Hematopoietic multipotent progenitor cell treated with erythropoietin and hydrocortisone succinate and interleukin-3 and kit ligand, for 6 days (in vitro differentiated cells): Measurements from ENCODE around the gene BPIFB4.
"Not testable (repeated sequence)": the region's sequence is repeated elsewhere in the genome, so short reads cannot be mapped to it uniquely, and the experiment has no call there.

Experiments used
- DNase-seq: peaks from one replicate; pipeline ENCODE4 v3.0.0-alpha.2; 2015

Gene BPIFB4

DNA sequence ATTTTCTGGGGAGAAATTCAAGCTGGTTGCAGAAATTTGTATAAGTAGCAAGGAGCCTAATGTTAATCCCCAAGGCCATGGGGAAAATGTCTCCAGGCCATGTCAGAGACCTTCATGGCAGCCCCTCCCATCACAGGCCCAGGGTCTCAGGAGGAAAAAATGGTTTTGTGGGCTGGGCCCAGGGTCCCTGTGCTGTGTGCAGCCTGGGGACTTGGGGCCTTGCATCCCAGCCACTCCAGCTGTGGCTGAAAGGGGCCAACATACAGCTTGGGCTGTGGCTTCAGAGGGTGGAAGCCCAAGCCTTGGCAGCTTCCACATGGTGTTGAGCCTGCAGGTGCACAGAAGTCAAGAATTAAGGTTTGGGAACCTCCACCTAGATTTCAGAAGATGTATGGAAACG is 42.9 kb downstream of the BPIFB4 start:
- DNase-seq, result not testable (repeated sequence)

DNA sequence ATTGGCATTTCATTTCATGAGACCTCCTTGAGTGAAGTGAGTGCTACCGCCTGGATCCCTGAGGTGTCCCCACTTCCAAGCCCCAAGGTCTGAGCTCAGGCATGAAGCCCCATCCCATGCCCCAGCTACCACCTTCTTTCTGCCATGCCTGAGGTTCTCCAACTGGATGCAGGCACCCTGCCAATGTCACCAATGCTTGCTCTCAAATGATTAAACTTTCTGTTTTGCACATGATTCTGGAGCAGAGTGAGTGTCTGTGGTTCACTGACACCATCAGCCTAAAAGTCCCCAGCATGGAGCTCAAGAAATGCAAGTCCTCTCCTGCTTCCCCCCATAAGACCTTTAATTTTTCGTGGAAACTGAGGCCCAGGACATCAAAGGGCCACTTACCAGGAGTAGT is 44.8 kb downstream of the BPIFB4 start:
- no peak for DNase-seq

DNA sequence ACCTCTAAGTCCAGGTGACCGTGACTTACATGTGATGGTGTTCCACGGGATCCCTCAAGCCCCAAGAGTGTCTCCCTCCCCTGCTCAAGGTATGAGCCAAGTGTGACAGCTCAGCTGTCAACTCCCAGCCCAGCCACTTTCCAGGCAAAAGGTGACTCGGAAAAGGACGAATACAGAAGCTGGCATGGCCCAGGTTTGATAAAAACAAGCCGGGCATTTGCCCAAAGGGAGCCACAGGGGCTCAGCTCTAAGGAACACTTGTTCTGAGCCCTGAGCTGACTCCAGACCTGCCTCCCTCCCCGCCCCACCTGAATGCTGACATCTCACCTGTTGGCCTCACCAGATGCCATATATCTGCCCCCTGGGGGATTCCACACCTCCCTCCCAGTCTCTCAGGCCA is 45.6 kb downstream of the BPIFB4 start:
- DNase-seq, result no peak

DNA sequence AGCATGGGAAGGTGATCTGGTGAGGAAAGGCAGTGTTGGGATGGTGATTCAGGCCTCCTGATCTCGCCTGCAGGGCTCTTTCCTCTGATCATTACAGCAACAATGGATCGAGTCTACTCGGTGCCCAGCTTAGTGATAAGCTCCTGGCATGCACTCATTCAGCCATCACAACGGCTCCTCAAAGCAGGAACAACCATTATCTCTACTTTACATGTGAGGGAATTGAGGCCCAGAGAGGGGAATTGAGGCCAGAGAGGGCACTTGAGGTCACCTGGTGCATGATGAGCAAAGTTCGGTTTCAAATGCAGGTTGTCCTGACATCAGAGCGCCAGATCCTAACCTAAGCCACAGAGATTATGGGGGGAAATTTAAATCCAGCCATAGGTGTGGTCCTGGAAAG is 46.5 kb downstream of the BPIFB4 start:
- peak; percentile 28 for DNase-seq

DNA sequence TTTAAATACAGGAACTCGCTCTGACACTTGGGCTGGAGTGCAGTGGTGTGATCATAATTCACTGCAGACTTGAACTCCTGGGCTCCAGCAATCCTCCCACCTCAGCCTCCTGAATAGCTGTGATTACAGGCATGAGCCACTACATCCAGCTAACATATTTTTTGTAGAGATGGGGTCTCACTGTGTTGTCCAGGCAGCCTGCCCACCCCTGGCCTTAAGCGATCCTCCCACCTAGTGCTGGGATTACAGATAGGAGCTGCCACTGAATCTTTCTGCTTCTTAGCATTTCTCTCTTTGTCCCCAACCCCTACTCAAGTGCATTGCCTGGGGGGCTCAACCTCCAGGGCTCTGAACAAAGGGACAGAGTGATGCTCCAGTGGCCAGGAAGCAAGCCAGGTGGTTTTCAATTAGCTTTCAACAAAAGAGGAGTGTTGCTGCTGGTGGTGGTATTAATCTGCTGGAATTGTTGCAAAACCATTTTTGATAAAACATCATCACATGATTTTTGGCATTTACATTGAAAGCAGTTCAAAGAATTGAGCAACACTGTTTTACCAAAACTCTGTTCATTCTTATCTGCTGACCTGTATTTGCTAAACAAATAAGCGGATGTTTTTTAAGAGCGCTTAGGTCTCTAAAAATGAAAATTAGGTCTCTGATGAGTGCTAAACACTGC is 48.1 kb downstream of the BPIFB4 start:
- DNase-seq, result no peak

DNA sequence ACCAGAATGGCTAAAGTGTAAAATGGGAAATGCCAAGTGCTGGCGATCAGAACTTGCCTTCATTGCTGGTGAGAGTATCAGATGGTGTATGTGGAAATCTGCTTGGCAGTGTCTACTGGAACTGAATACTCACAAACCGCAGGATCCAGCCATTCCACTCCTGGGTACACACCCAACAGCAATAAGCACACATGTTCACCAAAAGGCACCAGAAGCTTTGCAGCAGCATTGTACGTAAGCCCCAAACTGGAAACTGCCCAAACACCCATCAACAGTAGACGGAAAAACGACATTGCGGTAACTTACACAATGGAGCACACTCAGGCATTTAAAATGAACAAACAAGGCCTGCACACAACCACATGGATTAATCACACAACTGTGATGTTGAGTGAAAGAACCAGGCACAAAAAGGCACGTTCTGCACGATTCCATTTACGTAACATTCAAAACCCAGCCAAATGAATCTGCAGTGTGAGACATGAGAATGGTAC is 51.2 kb downstream of the BPIFB4 start:
- no peak for DNase-seq

DNA sequence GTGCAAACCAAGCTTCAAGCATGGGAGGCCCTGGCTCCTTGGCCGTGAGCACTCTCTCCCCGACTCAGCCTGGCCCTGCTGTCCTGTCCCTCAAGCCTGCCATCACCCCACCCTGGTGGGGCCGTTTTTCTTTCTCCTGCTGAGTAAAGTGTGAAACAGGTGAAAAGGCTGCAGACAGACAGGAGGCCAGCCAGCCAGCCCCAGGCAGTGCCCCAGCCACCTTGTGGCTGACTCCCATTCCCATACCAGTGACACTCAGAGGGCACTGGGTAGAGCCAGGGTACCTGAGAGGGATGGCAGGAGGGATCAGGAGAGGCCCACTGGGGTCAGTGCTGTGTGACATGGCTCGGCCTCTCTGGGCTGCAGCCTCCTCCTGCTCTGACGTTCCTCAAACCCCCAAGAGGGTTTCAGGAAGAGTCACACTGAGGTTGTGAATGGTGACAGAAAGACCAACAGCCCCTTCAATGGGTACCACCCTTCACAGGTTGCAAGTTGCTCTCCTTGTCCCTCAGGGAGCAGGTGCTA is 52.6 kb downstream of the BPIFB4 start:
- no peak for DNase-seq

DNA sequence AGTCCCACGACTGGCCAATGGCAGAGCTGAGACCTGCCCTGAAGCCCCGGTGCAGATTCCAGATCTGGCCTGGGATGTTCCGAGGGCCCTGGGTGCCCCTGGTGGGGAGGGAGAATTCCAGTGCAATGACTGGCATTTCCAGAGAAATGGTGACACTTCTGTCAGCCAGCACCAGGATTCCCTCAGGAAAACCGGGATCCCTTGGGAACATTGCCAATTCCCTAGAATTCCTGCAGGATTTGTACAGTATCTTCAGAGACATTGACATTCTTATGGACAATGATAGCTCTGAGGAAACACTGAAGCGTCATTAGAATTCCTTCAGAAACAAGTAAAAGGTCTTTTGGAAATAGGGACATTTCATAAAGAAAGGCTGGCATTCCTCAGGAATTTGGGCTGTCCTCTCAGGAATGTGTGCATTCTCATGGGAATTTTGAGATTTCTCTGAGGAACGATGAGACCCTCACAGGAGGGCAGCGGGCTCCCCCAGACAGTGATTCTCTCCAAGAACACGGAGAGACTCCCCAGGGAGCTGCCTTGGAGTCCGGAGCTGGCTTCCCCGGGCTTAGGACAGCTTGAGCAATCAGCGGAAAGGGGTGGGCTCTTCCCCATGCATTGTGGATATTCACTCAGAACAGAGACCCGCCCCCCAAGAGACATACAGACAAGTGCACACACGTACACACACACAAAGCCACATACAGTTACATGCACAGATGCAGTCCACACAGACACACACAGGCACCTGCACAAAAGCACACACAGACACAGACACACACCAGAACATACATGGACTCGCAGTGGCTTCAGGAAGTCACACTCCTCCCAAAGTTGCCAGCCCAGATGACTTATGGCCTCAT is 53.3 kb downstream of the BPIFB4 start:
- no peak for DNase-seq

DNA sequence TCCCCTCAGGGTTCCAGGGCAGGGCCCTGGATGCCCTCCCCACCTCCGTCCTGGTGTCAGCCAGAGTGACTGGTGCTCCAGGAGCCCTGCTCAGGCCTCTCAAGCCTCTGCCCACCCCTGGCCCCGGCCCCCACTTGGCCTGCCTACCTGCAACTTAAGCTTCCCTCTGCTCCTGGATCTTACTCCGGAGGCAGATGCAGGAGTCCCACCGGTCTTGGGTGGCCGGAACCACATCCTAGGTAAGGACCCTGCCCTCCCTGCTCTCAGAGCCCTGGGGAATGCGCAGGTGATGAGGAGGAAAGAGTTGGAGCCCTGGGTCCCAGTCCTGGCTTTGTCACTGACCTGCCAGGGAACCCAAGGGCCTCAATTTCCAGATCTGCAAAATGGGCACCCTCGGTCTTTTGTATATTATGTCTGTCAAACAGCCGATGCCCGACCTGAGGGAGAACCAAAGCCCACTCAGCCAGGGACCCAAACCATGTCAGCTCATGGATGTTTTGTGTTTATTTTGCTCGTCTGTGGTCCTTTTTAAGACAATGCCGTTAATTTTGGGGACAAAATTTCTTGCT is 54.0 kb downstream of the BPIFB4 start:
- DNase-seq, result no peak

DNA sequence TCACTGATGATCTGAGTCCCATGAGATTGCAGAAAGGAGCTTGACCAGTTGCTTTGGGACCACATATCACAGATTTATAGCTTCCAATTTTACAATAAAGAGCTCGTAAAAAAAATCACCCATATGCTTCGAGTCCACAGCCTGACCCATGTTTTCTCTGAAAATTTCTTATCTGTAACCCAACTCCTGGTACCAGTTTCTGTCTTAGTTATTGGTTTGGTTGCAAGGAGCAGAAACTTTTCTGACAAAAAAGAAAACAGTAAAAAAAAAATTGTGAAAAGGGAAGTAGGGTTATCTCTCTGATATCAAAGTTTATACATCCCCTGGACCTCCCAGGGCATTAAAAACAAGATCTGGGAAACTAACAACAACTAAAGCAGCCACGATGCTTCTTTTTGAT is 57.8 kb downstream of the BPIFB4 start:
- DNase-seq, result no peak

DNA sequence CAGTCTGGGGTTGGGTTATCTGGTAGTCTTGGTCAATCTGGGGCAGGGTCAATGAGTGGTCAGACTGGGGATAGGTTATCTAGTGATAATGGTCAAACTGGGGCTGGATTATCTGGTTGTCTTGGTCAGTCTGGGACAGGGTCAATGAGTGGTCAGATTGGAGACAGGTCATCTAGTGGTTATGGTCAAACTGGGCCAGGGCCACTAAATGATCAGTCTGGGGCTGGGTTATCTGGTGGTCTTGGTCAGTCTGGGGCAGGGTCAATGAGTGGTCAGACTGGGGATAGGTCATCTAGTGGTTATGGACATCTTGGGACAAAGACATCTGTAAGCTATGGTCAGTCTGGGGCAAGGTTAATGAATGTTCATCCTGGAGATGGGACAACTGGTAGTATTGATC is 60.0 kb downstream of the BPIFB4 start:
- DNase-seq, result no peak

DNA sequence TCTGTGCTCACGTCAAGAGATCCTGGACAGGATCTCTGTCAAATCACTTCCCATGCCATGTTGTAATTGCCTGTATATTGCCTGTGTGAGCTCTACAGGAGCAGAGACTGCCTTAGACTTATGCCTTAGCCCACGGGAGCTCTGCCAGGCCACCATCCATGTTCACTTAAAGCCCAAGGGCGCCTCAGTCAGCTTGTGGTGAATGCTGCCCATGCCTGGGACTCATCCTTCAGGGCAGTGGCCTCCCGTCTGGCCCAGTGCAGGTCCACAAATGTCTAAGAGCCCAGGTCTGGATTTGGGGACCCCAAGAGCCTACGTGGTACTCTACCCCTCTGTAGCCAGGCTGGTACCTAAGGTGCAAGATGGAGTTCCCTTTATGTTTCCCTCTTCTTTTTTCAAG is 66.1 kb downstream of the BPIFB4 start:
- no peak for DNase-seq

DNA sequence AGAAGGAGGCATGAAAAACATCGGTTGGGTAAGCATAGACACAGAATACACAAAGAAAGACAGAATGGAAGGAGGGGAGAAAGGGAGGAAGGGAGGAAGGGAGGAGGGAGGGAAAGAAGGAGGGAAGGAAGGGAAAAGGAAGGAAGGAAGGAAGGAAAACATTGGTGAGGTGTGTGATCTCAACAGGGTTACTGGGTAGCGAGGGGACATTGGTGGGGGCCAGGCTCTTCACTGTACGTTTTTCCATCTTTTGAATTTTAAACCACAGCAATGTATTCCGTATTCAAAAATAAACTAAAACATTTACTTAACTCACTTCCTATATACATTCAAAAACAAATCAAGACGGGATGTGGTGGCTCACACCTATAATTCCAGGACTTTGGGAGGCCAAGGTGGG is 67.9 kb downstream of the BPIFB4 start:
- DNase-seq, result no peak

DNA sequence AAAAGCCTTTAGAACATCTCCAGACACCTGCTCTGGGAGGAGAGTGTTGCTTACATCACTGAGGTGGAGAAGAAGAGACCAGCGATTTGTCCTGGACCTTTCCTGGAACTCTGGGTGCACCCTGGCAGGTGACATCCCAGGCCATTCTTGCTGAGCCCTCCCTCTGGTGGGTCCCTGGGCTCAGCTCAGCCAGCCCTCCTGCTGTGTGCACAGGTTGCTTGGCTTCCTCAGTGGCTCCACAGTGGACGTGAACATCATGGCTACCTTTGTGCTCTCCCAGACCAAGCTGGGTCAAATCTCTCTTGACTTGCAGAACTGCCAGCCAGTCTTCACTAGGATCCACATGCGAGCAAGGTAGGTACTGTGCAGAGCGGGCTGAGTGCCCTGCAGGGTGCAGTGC is 68.6 kb downstream of the BPIFB4 start:
- DNase-seq, result no peak

DNA sequence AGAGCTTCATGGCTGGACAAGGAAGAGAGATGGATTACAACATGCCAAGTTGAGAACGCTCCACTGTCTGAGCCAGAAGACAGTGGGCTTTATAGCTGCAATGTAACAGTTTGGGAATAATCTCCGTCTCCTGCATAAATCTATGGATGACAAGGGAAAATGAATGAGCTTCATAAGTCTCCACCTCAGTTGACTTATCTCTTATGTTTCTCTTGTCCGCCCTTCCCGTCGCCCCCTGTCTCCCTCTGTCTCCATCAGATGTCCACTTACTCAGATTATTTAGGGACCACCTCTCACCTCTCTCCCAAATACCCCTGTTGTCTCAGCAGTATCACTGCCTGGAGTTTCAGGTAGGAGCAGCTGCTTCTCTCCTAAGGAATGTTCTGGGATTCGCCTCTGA is 74.8 kb downstream of the BPIFB4 start:
- no peak for DNase-seq

DNA sequence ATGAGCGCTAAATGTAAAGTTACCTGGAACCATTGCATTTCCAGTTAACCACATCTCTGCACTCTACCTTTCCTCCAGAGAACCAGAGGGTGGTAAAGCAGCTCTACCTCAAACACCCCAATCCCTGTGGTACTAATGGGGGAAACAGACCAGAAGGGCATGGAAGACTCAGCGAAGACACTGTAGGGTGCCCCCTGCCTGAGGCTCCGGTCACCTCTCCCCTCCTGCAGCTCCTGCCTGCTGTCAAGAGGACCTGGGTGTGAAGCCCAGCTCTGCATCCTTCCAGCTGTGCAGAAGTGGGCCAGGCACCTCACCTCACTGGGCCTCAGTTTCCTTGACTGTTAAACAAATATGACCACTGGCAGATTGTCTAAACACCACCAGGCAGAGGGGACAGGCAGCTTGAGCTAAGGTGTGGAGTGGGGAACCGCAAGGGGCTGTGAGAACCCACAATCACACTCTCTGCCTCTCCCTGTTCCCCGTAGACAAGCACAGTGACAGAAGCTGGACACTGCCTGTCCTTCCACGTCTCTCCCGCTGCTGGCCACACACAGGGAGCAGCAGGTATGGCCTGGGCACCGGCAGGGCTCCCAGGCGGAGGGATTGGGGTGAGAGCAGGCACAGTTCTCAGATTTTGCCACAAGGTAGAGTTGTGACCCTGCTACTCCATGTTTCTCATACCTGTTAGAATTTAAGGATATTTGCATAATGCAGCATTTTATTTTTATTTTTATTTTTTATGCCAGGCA is 79.4 kb downstream of the BPIFB4 start:
- DNase-seq, result no peak

DNA sequence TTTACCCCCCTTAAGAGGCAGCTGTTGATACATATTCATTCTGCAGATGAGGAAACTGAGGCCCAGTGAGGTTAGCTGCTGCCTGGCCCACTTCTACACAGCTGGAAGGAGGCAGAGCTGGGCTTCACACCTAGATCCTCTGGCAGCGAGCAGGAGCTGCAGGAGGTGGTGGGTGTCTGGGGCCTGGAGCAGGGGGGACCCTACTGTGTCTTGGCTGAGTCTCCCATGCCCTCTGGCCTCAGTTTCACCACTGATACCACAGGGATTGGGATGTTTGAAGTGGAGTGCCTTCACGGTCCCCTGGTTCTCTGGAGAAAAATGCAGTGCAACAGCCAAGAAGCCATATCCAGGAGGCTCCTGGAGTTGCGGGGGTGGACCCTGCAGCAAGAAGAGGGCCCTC is 80.3 kb downstream of the BPIFB4 start:
- no peak for DNase-seq

DNA sequence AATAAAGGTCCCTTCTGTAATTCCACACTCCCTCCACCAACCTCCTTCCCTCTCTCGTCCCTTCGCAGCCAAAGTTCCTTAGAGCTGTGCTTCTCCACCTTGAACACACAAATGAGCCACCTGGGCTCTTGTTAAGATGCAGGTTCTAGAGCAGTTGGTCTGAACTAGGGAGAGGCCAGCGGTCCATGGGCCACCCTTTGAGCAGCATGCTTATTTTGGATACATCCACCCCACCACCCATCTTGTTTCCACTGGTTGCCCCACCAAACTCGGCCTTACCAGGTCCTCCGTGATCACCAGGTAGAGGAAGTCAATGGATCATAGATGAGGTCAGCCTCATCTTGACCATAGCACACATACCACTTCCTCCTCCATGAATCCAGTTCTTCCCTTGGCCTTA is 81.2 kb downstream of the BPIFB4 start:
- no peak for DNase-seq
